ENCODE results near the gene JMY.
"Not testable (repeated sequence)": the region's sequence is repeated elsewhere in the genome, so short reads cannot be mapped to it uniquely, and the experiment has no call there.

The JMY gene

GRCh38 chr5:79237740-79238560 lies 2.0 kb downstream of the JMY start:
- DNase-seq, result no peak

GRCh38 chr5:79240561-79240960 lies 4.6 kb downstream of the JMY start:
- DNase-seq, result no peak

- no peak for DNase-seq
Observed at GRCh38 chr5:79241535-79241979, 5.6 kb downstream of the JMY start.

GRCh38 chr5:79242242-79243039 lies 6.5 kb downstream of the JMY start:
- DNase-seq, result no peak

- DNase-seq, result no peak
Observed at GRCh38 chr5:79243224-79243623, 7.3 kb downstream of the JMY start.

GRCh38 chr5:79254067-79254466 lies 18.1 kb downstream of the JMY start:
- not testable (repeated sequence) for DNase-seq

GRCh38 chr5:79255786-79256557 lies 20.0 kb downstream of the JMY start:
- DNase-seq, result no peak

- DNase-seq, result no peak
Observed at GRCh38 chr5:79256563-79256962, 20.6 kb downstream of the JMY start.

- no peak for DNase-seq
Observed at GRCh38 chr5:79257314-79257713, 21.4 kb downstream of the JMY start.

GRCh38 chr5:79258801-79259200 lies 22.9 kb downstream of the JMY start:
- no peak for DNase-seq

- no peak for DNase-seq
Observed at GRCh38 chr5:79259383-79259782, 23.5 kb downstream of the JMY start.

- no peak for DNase-seq
Observed at GRCh38 chr5:79259810-79260209, 23.9 kb downstream of the JMY start.

- DNase-seq, result no peak
Observed at GRCh38 chr5:79261897-79262296, 26.0 kb downstream of the JMY start.

GRCh38 chr5:79263290-79263689 lies 27.4 kb downstream of the JMY start:
- DNase-seq, result no peak

- DNase-seq, result no peak
Observed at GRCh38 chr5:79267180-79267579, 31.2 kb downstream of the JMY start.

- DNase-seq, result no peak
Observed at GRCh38 chr5:79269733-79270166, 33.8 kb downstream of the JMY start.

- DNase-seq, result no peak
Observed at GRCh38 chr5:79273341-79273740, 37.4 kb downstream of the JMY start.

GRCh38 chr5:79284846-79285245 lies 48.9 kb downstream of the JMY start:
- DNase-seq, result no peak

- no peak for DNase-seq
Observed at GRCh38 chr5:79285285-79285684, 49.4 kb downstream of the JMY start.

GRCh38 chr5:79285833-79286232 lies 49.9 kb downstream of the JMY start:
- DNase-seq, result no peak

- DNase-seq, result no peak
Observed at GRCh38 chr5:79287380-79287779, 51.4 kb downstream of the JMY start.

GRCh38 chr5:79287907-79288306 lies 52.0 kb downstream of the JMY start:
- DNase-seq, result no peak

GRCh38 chr5:79295029-79295428 lies 59.1 kb downstream of the JMY start:
- no peak for DNase-seq

Measured in CD4-positive, alpha-beta T cell treated with Interleukin-21 for 1 hour (primary cell).